Colon (tissue), 2 donors: ENCODE measurements around the gene PYGM.

ENCODE experiments used
- FAIRE-seq: peaks from 2 replicates; lab custom pipeline; 2012; peaks lifted over from hg19 to GRCh38; lab: Jason Lieb, UNC
- donor health status: control.
- donor health status: control.

Gene PYGM

GRCh38 chr11:64767344-64768299 lies 7.8 kb upstream of the PYGM start:
- FAIRE-seq, result no peak

GRCh38 chr11:64766881-64767280 lies 7.1 kb upstream of the PYGM start:
- no peak for FAIRE-seq

GRCh38 chr11:64765851-64766665 lies 6.3 kb upstream of the PYGM start:
- FAIRE-seq, result no peak

- no peak for FAIRE-seq
Measured at GRCh38 chr11:64765291-64765850, 5.6 kb upstream of the PYGM start.

- FAIRE-seq, result no peak
Measured at GRCh38 chr11:64764753-64765152, 5.0 kb upstream of the PYGM start.

GRCh38 chr11:64764040-64764611 lies 4.4 kb upstream of the PYGM start:
- no peak for FAIRE-seq

- no peak for FAIRE-seq
Measured at GRCh38 chr11:64763526-64764039, 3.8 kb upstream of the PYGM start.

- no peak for FAIRE-seq
Measured at GRCh38 chr11:64762674-64763525, 3.1 kb upstream of the PYGM start.

- no peak for FAIRE-seq
Measured at GRCh38 chr11:64762277-64762673, 2.5 kb upstream of the PYGM start.

- no peak for FAIRE-seq
Measured at GRCh38 chr11:64760759-64761420, 1.1 kb upstream of the PYGM start.

GRCh38 chr11:64759131-64759721 lies 548 bp downstream of the PYGM start:
- no peak for FAIRE-seq

GRCh38 chr11:64758330-64759079 lies 1.3 kb downstream of the PYGM start:
- FAIRE-seq, result no peak

GRCh38 chr11:64757549-64758329 lies 2.0 kb downstream of the PYGM start:
- no peak for FAIRE-seq

GRCh38 chr11:64755681-64756361 lies 4.0 kb downstream of the PYGM start:
- no peak for FAIRE-seq

- no peak for FAIRE-seq
Measured at GRCh38 chr11:64754919-64755662, 4.7 kb downstream of the PYGM start.

- no peak for FAIRE-seq
Measured at GRCh38 chr11:64754124-64754918, 5.5 kb downstream of the PYGM start.
